ENCODE measurements around the gene OXTR.
A peak's percentile ranks its signal among the peaks of the same experiment; 100 is the strongest.

OXTR gene

GRCh38 chr3:8769088-8769822 is at the start of gene OXTR:
Gene OXTR (minus strand): TSS chr3:8769613. CDS start chr3:8768187, 1,426 bp downstream.
- DNase-seq = peak; percentile 76

- no peak for DNase-seq
Measured at GRCh38 chr3:8817486-8817885, 48.1 kb upstream of the OXTR start.

- no peak for DNase-seq
Measured at GRCh38 chr3:8816106-8816505, 46.7 kb upstream of the OXTR start.

GRCh38 chr3:8813411-8813810 is 44.0 kb upstream of the OXTR start:
- DNase-seq = no peak

- no peak for DNase-seq
Measured at GRCh38 chr3:8810561-8810960, 41.1 kb upstream of the OXTR start.

- DNase-seq = no peak
Measured at GRCh38 chr3:8805774-8806173, 36.4 kb upstream of the OXTR start.

- DNase-seq = no peak
Measured at GRCh38 chr3:8802256-8802655, 32.8 kb upstream of the OXTR start.

GRCh38 chr3:8800016-8800415 is 30.6 kb upstream of the OXTR start:
- no peak for DNase-seq

GRCh38 chr3:8794247-8794646 is 24.8 kb upstream of the OXTR start:
- DNase-seq = no peak

- DNase-seq = no peak
Measured at GRCh38 chr3:8793242-8793641, 23.8 kb upstream of the OXTR start.

- DNase-seq = no peak
Measured at GRCh38 chr3:8790529-8790928, 21.1 kb upstream of the OXTR start.

- DNase-seq = no peak
Measured at GRCh38 chr3:8784676-8785435, 15.4 kb upstream of the OXTR start.

- DNase-seq = no peak
Measured at GRCh38 chr3:8780279-8780678, 10.9 kb upstream of the OXTR start.

GRCh38 chr3:8778475-8778874 is 9.1 kb upstream of the OXTR start:
- no peak for DNase-seq

GRCh38 chr3:8777978-8778267 is 8.5 kb upstream of the OXTR start:
- no peak for DNase-seq

GRCh38 chr3:8777201-8777977 is 8.0 kb upstream of the OXTR start:
- no peak for DNase-seq

- no peak for DNase-seq
Measured at GRCh38 chr3:8776406-8776805, 7.0 kb upstream of the OXTR start.

GRCh38 chr3:8775602-8776001 is 6.2 kb upstream of the OXTR start:
- no peak for DNase-seq

- DNase-seq = no peak
Measured at GRCh38 chr3:8775181-8775580, 5.8 kb upstream of the OXTR start.

GRCh38 chr3:8773941-8774542 is 4.6 kb upstream of the OXTR start:
- DNase-seq = no peak

- DNase-seq = peak; percentile 23
Measured at GRCh38 chr3:8768364-8769087, 887 bp downstream of the OXTR start.

- peak; percentile 74 for DNase-seq
Measured at GRCh38 chr3:8767667-8768363, 1.6 kb downstream of the OXTR start.
